BLaER1 treated with 17β-estradiol and CSF1 and Interleukin-3, amounts not matched to agents 10 nM and 100 nM (cell line): Measurements from ENCODE around the gene NRAP.

Experiments
- H3K27ac ChIP-seq, 11 experiments: shearing (Covaris generic); formaldehyde crosslinking; 2 replicates each; pipeline ENCODE4 v1.8.1; 2022
- H3K27me3 ChIP-seq, 11 experiments: shearing (Covaris generic); formaldehyde crosslinking; 2 replicates each; pipeline ENCODE4 v1.8.1; 2022
- H3K36me3 ChIP-seq, 11 experiments: shearing (Covaris generic); formaldehyde crosslinking; 2 replicates each; pipeline ENCODE4 v1.8.1; 2022
- H3K4me1 ChIP-seq, 10 experiments: shearing (Covaris generic); formaldehyde crosslinking; 2 replicates each; pipeline ENCODE4 v1.8.1; 2022
- H3K4me2 ChIP-seq, 11 experiments: shearing (Covaris generic); formaldehyde crosslinking; 2 replicates each; pipeline ENCODE4 v1.8.1; 2022
- H3K4me3 ChIP-seq, 10 experiments: shearing (Covaris generic); formaldehyde crosslinking; 2 replicates each; pipeline ENCODE4 v1.8.1; 2022
- H3K9ac ChIP-seq, 11 experiments: shearing (Covaris generic); formaldehyde crosslinking; 2 replicates each; pipeline ENCODE4 v1.8.1; 2022
- H3K9me3 ChIP-seq, 11 experiments: shearing (Covaris generic); formaldehyde crosslinking; replicated peaks in 1 of 11; 2 replicates each; pipeline ENCODE4 v1.8.1; 2022
- H4K20me1 ChIP-seq, 11 experiments: shearing (Covaris generic); formaldehyde crosslinking; 2 replicates each; pipeline ENCODE4 v1.8.1; 2022
- Cebpa-rat ChIP-seq, 11 experiments: shearing (Covaris generic); IDR thresholded peaks; 2 replicates each; pipeline ENCODE4 v1.8.1; 2022

Gene NRAP

GRCh38 chr10:113583571-113583970 is 80.3 kb downstream of the NRAP start:
- Histone ChIP-seq H3K4me1 (no peaks in the 10 kb centered on the region), H3K9me3 (no peaks in the 10 kb centered on the region), H3K4me3 (no peak overlapping the region), H3K27me3 (no peaks in the 10 kb centered on the region), H3K9ac (no peak overlapping the region), H3K4me2 (no peak overlapping the region), H3K36me3 (no peaks in the 10 kb centered on the region), H3K27ac (no peak overlapping the region), H4K20me1 (no peaks in the 10 kb centered on the region)
- TF ChIP-seq Cebpa-rat (IDR thresholded peaks at IDR 0.05), result no peak

DNA sequence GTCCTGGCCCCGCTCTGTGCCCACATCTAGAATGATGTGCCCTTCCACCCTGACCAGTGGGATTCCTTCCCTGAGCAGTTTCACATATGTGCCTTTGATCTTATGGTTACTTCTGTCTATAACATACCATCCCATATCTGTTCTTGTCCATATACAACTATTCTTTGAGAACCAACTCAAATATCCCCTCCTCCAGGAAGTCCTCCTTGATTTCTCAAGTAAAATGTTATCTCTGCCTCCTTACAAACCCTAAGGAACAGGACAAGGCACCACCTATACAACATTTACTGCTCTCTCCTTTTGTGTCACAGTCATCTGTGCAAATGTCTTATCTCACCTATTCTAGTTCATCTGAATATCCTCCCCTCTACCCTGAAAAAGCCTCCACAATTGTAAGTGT is 82.7 kb downstream of the NRAP start:
- Histone ChIP-seq H3K36me3 (no peaks in the 10 kb centered on the region), H3K4me1 (no peaks in the 10 kb centered on the region), H3K9ac (no peak overlapping the region), H3K27me3 (no peaks in the 10 kb centered on the region), H3K27ac (no peak overlapping the region), H3K4me2 (no peak overlapping the region), H3K9me3 (no peaks in the 10 kb centered on the region), H4K20me1 (0 out of 22 replicates have a peak, but pooled peaks cover 0 to 4% (median 0%) of the 10 kb centered on the region in 11 experiments), H3K4me3 (no peak overlapping the region)
- no peak for TF ChIP-seq Cebpa-rat (IDR thresholded peaks at IDR 0.05)

- Histone ChIP-seq H3K9me3 (no peaks in the 10 kb centered on the region), H3K27me3 (no peaks in the 10 kb centered on the region)
Measured at GRCh38 chr10:113578773-113579172, 85.1 kb downstream of the NRAP start.

DNA sequence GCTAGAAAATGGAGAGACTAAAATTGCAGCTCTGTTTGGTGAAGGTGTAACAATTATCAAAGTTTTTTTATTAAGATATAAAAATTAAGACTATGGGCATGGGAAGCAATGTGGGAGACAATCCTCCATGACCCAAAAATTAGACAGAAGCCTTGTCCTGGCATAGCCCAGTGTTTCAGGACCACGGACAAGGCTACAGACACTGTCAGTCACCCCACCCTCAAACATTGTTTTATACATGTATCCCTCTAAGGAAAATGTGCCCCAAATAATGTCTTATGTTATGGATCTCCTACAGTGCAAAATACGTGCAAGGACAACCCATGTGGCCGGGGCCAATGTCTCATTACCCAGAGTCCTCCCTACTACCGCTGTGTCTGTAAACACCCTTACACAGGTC is 87.0 kb downstream of the NRAP start:
- no peak for TF ChIP-seq Cebpa-rat (IDR thresholded peaks at IDR 0.05)
- Histone ChIP-seq H3K27me3 (no peaks in the 10 kb centered on the region), H3K4me1 (no peaks in the 10 kb centered on the region), H4K20me1 (0 out of 22 replicates have a peak, but pooled peaks cover 0 to 4% (median 0%) of the 10 kb centered on the region in 11 experiments), H3K27ac (no peak overlapping the region), H3K4me2 (no peak overlapping the region), H3K36me3 (no peaks in the 10 kb centered on the region), H3K9ac (no peak overlapping the region), H3K9me3 (no peaks in the 10 kb centered on the region), H3K4me3 (no peak overlapping the region)

More at GRCh38 chr10:113578773-113579172, 85.1 kb downstream of the NRAP start:
- no peak overlapping the region for H3K4me2 ChIP-seq
- no peaks in the 10 kb centered on the region for H3K36me3 ChIP-seq
- TF ChIP-seq Cebpa-rat (IDR thresholded peaks at IDR 0.05), result no peak
- no peaks in the 10 kb centered on the region for H3K4me1 ChIP-seq
- H3K9ac ChIP-seq, result no peak overlapping the region
- H3K27ac ChIP-seq, result no peak overlapping the region
- H4K20me1 ChIP-seq, result 0 out of 22 replicates have a peak, but pooled peaks cover 0 to 4% (median 0%) of the 10 kb centered on the region in 11 experiments
- no peak overlapping the region for H3K4me3 ChIP-seq

DNA sequence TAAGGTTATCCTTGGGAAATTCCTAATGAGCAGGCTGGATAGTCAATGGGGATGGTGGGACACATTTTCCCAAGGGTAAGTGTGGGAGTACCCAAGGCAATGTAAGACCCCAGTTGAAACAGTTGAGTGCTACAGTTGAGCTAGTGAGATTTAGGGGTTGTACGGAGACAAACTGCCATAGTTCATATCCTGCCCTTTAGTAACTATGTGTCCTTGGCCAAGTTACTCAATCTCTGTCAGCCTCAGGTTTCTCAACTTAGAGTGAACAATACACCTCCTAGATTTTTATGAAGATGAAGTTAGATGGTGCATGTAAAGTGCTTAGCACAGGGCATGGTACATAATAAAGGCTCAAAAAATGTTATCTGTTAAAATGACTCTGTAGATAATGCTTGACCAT is 90.5 kb downstream of the NRAP start:
- Histone ChIP-seq H3K36me3 (no peaks in the 10 kb centered on the region), H4K20me1 (0 out of 22 replicates have a peak, but pooled peaks cover 0 to 4% (median 0%) of the 10 kb centered on the region in 11 experiments), H3K4me2 (no peak overlapping the region), H3K9ac (no peak overlapping the region), H3K27me3 (no peaks in the 10 kb centered on the region), H3K27ac (no peak overlapping the region), H3K4me1 (no peaks in the 10 kb centered on the region), H3K4me3 (no peak overlapping the region), H3K9me3 (no peaks in the 10 kb centered on the region)
- TF ChIP-seq Cebpa-rat (IDR thresholded peaks at IDR 0.05), result no peak

- no peaks in the 10 kb centered on the region for H3K9me3 ChIP-seq
- H3K27me3 ChIP-seq, result no peaks in the 10 kb centered on the region
- no peak overlapping the region for H3K9ac ChIP-seq
- H3K36me3 ChIP-seq, result no peaks in the 10 kb centered on the region
- no peaks in the 10 kb centered on the region for H3K4me1 ChIP-seq
- H3K27ac ChIP-seq, result no peak overlapping the region
- TF ChIP-seq Cebpa-rat (IDR thresholded peaks at IDR 0.05), result no peak
- no peak overlapping the region for H3K4me2 ChIP-seq
- no peak overlapping the region for H3K4me3 ChIP-seq
- 0 out of 22 replicates have a peak, but pooled peaks cover 0 to 4% (median 0%) of the 10 kb centered on the region in 11 experiments for H4K20me1 ChIP-seq
Measured at GRCh38 chr10:113572520-113573290, 91.1 kb downstream of the NRAP start.

GRCh38 chr10:113569576-113569975 is 94.3 kb downstream of the NRAP start:
- Histone ChIP-seq H3K9ac (no peak overlapping the region), H3K9me3 (no peaks in the 10 kb centered on the region), H3K27ac (no peak overlapping the region), H3K4me1 (no peaks in the 10 kb centered on the region), H3K4me2 (no peak overlapping the region), H4K20me1 (no peaks in the 10 kb centered on the region), H3K4me3 (no peak overlapping the region), H3K36me3 (no peaks in the 10 kb centered on the region), H3K27me3 (no peaks in the 10 kb centered on the region)
- no peak for TF ChIP-seq Cebpa-rat (IDR thresholded peaks at IDR 0.05)

GRCh38 chr10:113566888-113567287 is 97.0 kb downstream of the NRAP start:
- no peak for TF ChIP-seq Cebpa-rat (IDR thresholded peaks at IDR 0.05)
- H4K20me1 ChIP-seq, result no peaks in the 10 kb centered on the region

GRCh38 chr10:113565364-113565763 is 98.5 kb downstream of the NRAP start:
- Histone ChIP-seq H3K9ac (no peak overlapping the region), H3K36me3 (no peaks in the 10 kb centered on the region), H3K4me1 (peaks cover 0 to 5% (median 2%) of the 10 kb centered on the region in 10 experiments; a peak in 5 of 20 replicates), H3K4me2 (no peak overlapping the region), H3K27me3 (no peaks in the 10 kb centered on the region), H3K27ac (no peak overlapping the region), H3K4me3 (no peak overlapping the region), H4K20me1 (no peaks in the 10 kb centered on the region), H3K9me3 (no peaks in the 10 kb centered on the region)
- TF ChIP-seq Cebpa-rat (IDR thresholded peaks at IDR 0.05), result no peak

More at GRCh38 chr10:113566888-113567287, 97.0 kb downstream of the NRAP start:
- H3K9ac ChIP-seq, result no peak overlapping the region
- no peak overlapping the region for H3K27ac ChIP-seq
- no peak overlapping the region for H3K4me2 ChIP-seq
- no peaks in the 10 kb centered on the region for H3K9me3 ChIP-seq
- H3K4me1 ChIP-seq, result peaks cover 0 to 5% (median 2%) of the 10 kb centered on the region in 10 experiments; a peak in 5 of 20 replicates
- no peaks in the 10 kb centered on the region for H3K36me3 ChIP-seq
- H3K4me3 ChIP-seq, result no peak overlapping the region
- no peaks in the 10 kb centered on the region for H3K27me3 ChIP-seq
